Osteoblast (primary cell): ENCODE data around the gene HPCA. TPM values are rescaled to one million over a fixed set of nuclear protein-coding genes. Genes with fewer than 3 reads are reported as not detected.

Source experiments
- DNase-seq: peaks from one replicate; pipeline ENCODE4 v3.0.0; 2011; ENCODE audit warnings: low spot score, mixed read lengths; ENCODE audit not compliant: insufficient read length; ENCODE audit errors: missing footprints
- H2AFZ ChIP-seq: 2 replicates; pipeline ENCODE4 v1.6.0; 2011; ENCODE audit warnings: mild to moderate bottlenecking, low read length
- H3K27ac ChIP-seq: 2 replicates; pipeline ENCODE4 v1.5.1; 2011; ENCODE audit warnings: mild to moderate bottlenecking, low read depth, low read length, moderate library complexity
- H3K27me3 ChIP-seq: 2 replicates; pipeline ENCODE4 v1.6.0; 2012; ENCODE audit warnings: mild to moderate bottlenecking, control low read depth, inconsistent platforms, low read length, moderate library complexity; ENCODE audit not compliant: insufficient read depth
- H3K36me3 ChIP-seq: 2 replicates; pipeline ENCODE4 v1.5.1; 2011; ENCODE audit warnings: mild to moderate bottlenecking, low read length, control low read depth, moderate library complexity; ENCODE audit not compliant: insufficient read depth
- H3K4me1 ChIP-seq: 2 replicates; pipeline ENCODE4 v1.5.1; 2011; ENCODE audit warnings: mild to moderate bottlenecking, low read length, control low read depth, moderate library complexity; ENCODE audit not compliant: insufficient read depth
- H3K4me2 ChIP-seq: 2 replicates; pipeline ENCODE4 v1.6.0; 2011; ENCODE audit warnings: mild to moderate bottlenecking, low read length; ENCODE audit not compliant: insufficient read depth
- H3K4me3 ChIP-seq: fragments of 200-600 bp; sonication (generic); 3 replicates; pipeline ENCODE4 v1.5.1; 2012; ENCODE audit warnings: mild to moderate bottlenecking, low read length, inconsistent platforms; ENCODE audit not compliant: insufficient read depth
- H3K79me2 ChIP-seq: 2 replicates; pipeline ENCODE4 v1.6.0; 2012; ENCODE audit warnings: mild to moderate bottlenecking, low read length, control low read depth, inconsistent platforms; ENCODE audit not compliant: insufficient read depth
- H3K9me3 ChIP-seq: 2 replicates; pipeline ENCODE4 v1.5.1; 2011; ENCODE audit warnings: low read depth, low read length, control low read depth
- H4K20me1 ChIP-seq: 2 replicates; pipeline ENCODE4 v1.6.0; 2012; ENCODE audit warnings: mild to moderate bottlenecking, low read length, control low read depth; ENCODE audit not compliant: insufficient read depth
- CTCF ChIP-seq: IDR thresholded peaks from 2 replicates; pipeline ENCODE4 v1.5.1; 2011; ENCODE audit warnings: mild to moderate bottlenecking, low read depth, low read length, moderate library complexity; ENCODE audit errors: extremely low read depth
- total RNA-seq: library from RNA; depleted of rRNA; stranded (reverse); fragments of >200 nt; gene quantifications from 2 replicates; pipeline ENCODE4 v1.2.3, GENCODE V29; 2012

HPCA gene
- total RNA-seq, 1 donor, result not detected

DNA sequence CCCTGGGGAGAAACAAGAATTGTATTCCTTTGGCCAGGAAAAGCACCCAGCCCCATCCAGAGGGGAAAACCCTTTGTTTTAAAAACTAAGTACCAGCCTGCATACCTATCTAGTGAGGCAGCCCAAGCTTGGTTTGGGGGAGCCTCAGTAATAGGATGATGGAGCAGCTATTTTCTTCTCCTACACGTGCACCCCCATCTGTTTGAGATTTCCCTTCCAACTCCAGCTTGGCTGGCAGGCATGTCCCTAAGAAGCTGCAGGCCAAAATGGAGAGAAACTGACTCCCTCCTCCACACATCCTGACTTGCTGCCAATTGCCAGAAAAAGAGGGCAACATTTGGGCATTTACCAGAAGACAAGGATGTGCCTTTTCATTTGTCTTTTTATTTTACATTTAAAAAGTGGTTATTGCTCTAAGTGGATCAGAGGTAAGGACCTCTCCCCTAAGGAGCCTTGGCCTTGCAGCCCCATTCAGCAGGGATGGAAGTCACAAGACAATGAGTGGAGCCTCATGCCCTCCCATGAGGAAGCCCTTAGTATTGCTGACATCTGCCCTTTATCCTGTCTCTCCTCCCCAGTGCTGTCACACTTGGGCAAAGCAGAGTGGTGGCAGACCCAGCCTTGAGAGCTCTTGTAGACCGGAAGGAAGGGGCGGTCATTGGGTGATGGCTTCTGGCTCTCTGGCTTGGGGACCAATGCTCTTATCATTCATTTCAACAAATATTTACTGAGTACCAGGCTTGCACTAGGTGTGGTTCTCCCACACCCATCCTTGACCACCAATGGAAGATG is 24.2 kb upstream of the HPCA start:
- Histone ChIP-seq H2AFZ (no peak overlapping the region), H3K4me1 (peaks cover 10% of the 10 kb centered on the region), H3K36me3 (peaks cover 8% of the 10 kb centered on the region), H3K4me2 (no peak overlapping the region), H4K20me1 (no peaks in the 10 kb centered on the region), H3K79me2 (no peaks in the 10 kb centered on the region), H3K4me3 (no peak overlapping the region), H3K9me3 (no peaks in the 10 kb centered on the region), H3K27ac (no peak overlapping the region), H3K27me3 (no peaks in the 10 kb centered on the region)
- no peak for TF ChIP-seq CTCF
- DNase-seq, result peak; percentile 73

- H3K36me3 ChIP-seq, result peaks cover 7% of the 10 kb centered on the region
- TF ChIP-seq CTCF, result no peak
- H3K27me3 ChIP-seq, result no peaks in the 10 kb centered on the region
- H3K9me3 ChIP-seq, result no peaks in the 10 kb centered on the region
- H3K4me1 ChIP-seq, result peaks cover 10% of the 10 kb centered on the region
- H3K79me2 ChIP-seq, result no peaks in the 10 kb centered on the region
- H3K4me3 ChIP-seq, result no peak overlapping the region
- no peak overlapping the region for H3K4me2 ChIP-seq
- H3K27ac ChIP-seq, result no peak overlapping the region
- no peak for DNase-seq
- no peaks in the 10 kb centered on the region for H4K20me1 ChIP-seq
- H2AFZ ChIP-seq, result no peak overlapping the region
These were observed 22.9 kb upstream of the HPCA start for GRCh38 chr1:32863218-32863880.

- Histone ChIP-seq H3K4me3 (no peak overlapping the region), H2AFZ (no peak overlapping the region), H3K4me2 (no peak overlapping the region), H3K79me2 (no peaks in the 10 kb centered on the region), H3K9me3 (no peaks in the 10 kb centered on the region), H3K36me3 (peaks cover 2% of the 10 kb centered on the region), H3K27ac (no peak overlapping the region), H3K4me1 (peaks cover 10% of the 10 kb centered on the region), H4K20me1 (no peaks in the 10 kb centered on the region), H3K27me3 (no peaks in the 10 kb centered on the region)
- peak; percentile 72 for DNase-seq
- no peak for TF ChIP-seq CTCF
These were observed 22.4 kb upstream of the HPCA start for GRCh38 chr1:32863881-32864245.

GRCh38 chr1:32864375-32865019 is 21.8 kb upstream of the HPCA start:
- no peaks in the 10 kb centered on the region for H3K36me3 ChIP-seq
- no peak overlapping the region for H3K4me2 ChIP-seq
- H2AFZ ChIP-seq, result no peak overlapping the region
- H3K4me1 ChIP-seq, result peaks cover 10% of the 10 kb centered on the region
- H3K27ac ChIP-seq, result no peak overlapping the region
- no peaks in the 10 kb centered on the region for H4K20me1 ChIP-seq
- no peaks in the 10 kb centered on the region for H3K9me3 ChIP-seq
- no peak for DNase-seq
- H3K4me3 ChIP-seq, result no peak overlapping the region
- H3K27me3 ChIP-seq, result no peaks in the 10 kb centered on the region
- TF ChIP-seq CTCF, result no peak
- H3K79me2 ChIP-seq, result no peaks in the 10 kb centered on the region
